ENCODE data around the gene SLMAP.

The SLMAP gene

GRCh38 chr3:57889807-57890206 is 133.7 kb downstream of the SLMAP start:
- TF ChIP-seq, protein P1, sequence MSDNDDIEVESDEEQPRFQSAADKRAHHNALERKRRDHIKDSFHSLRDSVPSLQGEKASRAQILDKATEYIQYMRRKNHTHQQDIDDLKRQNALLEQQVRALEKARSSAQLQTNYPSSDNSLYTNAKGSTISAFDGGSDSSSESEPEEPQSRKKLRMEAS (IDR thresholded peaks at IDR 0.05): no peak
- TF ChIP-seq FOXM1 (IDR thresholded peaks at IDR 0.05; ENCODE audit: borderline replicate concordance, low read depth) (no peak), REST (IDR thresholded peaks at IDR 0.05; ENCODE audit: low read depth) (no peak)

DNA sequence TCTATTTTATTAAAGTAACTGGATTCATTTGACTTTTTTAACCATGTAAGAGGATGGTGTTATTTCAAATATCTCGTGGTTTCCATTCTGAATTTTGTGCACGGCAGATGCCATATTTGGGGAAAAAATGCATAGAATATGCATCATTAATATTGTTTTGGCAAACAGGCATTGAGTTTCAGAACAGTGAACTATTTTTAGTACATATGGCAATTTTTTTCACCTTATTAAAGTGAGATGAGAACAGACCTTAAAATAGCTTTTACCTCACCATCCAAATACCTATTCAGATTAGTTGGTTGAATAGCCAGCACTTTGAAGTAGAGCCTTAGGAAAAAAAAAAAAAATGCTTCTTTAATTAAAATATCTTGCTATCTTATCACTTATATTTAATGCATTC is 134.8 kb downstream of the SLMAP start:
- no peak for TF ChIP-seq CREB1 (IDR thresholded peaks at IDR 0.05; ENCODE audit: low read depth)
- no peak for TF ChIP-seq NFIC (IDR thresholded peaks at IDR 0.05)
- TF ChIP-seq CEBPB (IDR thresholded peaks at IDR 0.05): no peak
- no peak for TF ChIP-seq ZBTB7A (IDR thresholded peaks at IDR 0.05; ENCODE audit: low read depth)

GRCh38 chr3:57892423-57892822 is 136.3 kb downstream of the SLMAP start:
- TF ChIP-seq FOXM1 (IDR thresholded peaks at IDR 0.05; ENCODE audit: borderline replicate concordance, low read depth): no peak
- no peak for TF ChIP-seq EGR1 (IDR thresholded peaks at IDR 0.05)
- no peak for TF ChIP-seq YY1 (IDR thresholded peaks at IDR 0.05; ENCODE audit: low read depth)
- no peak for TF ChIP-seq CREB1 (IDR thresholded peaks at IDR 0.05; ENCODE audit: low read depth)
- TF ChIP-seq EP300 (IDR thresholded peaks at IDR 0.05; ENCODE audit: borderline replicate concordance): no peak
- TF ChIP-seq REST (IDR thresholded peaks at IDR 0.05; ENCODE audit: low read depth): no peak
- TF ChIP-seq RAD21 (IDR thresholded peaks at IDR 0.05; ENCODE audit: low read depth): no peak
- no peak for TF ChIP-seq ZBTB7A (IDR thresholded peaks at IDR 0.05; ENCODE audit: low read depth)
- TF ChIP-seq, protein P1 (IDR thresholded peaks at IDR 0.05): no peak
- TF ChIP-seq CEBPB (IDR thresholded peaks at IDR 0.05): no peak
- TF ChIP-seq TAF1 (IDR thresholded peaks at IDR 0.05; ENCODE audit: low read depth): no peak
- TF ChIP-seq TEAD4 (IDR thresholded peaks at IDR 0.05): no peak
- no peak for TF ChIP-seq TCF12 (IDR thresholded peaks at IDR 0.05; ENCODE audit: low read depth)
- TF ChIP-seq, protein P2, sequence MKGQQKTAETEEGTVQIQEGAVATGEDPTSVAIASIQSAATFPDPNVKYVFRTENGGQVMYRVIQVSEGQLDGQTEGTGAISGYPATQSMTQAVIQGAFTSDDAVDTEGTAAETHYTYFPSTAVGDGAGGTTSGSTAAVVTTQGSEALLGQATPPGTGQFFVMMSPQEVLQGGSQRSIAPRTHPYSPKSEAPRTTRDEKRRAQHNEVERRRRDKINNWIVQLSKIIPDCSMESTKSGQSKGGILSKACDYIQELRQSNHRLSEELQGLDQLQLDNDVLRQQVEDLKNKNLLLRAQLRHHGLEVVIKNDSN (IDR thresholded peaks at IDR 0.05): no peak
- no peak for TF ChIP-seq NFIC (IDR thresholded peaks at IDR 0.05)

GRCh38 chr3:57893156-57893555 is 137.0 kb downstream of the SLMAP start:
- TF ChIP-seq NFIC (IDR thresholded peaks at IDR 0.05) (no peak), EGR1 (IDR thresholded peaks at IDR 0.05) (no peak), EP300 (IDR thresholded peaks at IDR 0.05; ENCODE audit: borderline replicate concordance) (no peak), CEBPB (IDR thresholded peaks at IDR 0.05) (no peak), FOXM1 (IDR thresholded peaks at IDR 0.05; ENCODE audit: borderline replicate concordance, low read depth) (no peak), ZBTB7A (IDR thresholded peaks at IDR 0.05; ENCODE audit: low read depth) (no peak), RAD21 (IDR thresholded peaks at IDR 0.05; ENCODE audit: low read depth) (no peak)

DNA sequence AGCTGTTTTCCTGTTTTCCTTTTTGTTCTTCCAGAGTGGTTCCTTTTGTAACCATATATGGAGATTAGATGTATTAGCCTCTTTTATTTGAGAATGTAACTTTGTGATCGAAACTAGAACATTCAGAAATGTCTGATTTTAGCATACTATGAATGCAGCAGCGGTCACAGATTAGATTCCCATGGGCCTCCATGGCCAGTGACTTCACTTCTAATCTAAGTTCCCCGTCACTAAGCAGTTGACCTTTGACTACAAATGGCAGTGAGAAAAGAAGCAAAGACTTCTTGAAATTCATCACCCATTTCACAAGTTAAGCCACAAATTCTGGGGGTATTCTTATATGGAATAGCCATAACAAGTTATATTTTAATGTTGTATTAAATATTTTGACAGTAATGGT is 137.6 kb downstream of the SLMAP start:
- TF ChIP-seq, protein P1 (IDR thresholded peaks at IDR 0.05): no peak
- TF ChIP-seq EGR1 (IDR thresholded peaks at IDR 0.05) (no peak), TEAD4 (IDR thresholded peaks at IDR 0.05) (no peak), FOXM1 (IDR thresholded peaks at IDR 0.05; ENCODE audit: borderline replicate concordance, low read depth) (no peak), NFIC (IDR thresholded peaks at IDR 0.05) (no peak), REST (IDR thresholded peaks at IDR 0.05; ENCODE audit: low read depth) (no peak), TCF12 (IDR thresholded peaks at IDR 0.05; ENCODE audit: low read depth) (no peak)

DNA sequence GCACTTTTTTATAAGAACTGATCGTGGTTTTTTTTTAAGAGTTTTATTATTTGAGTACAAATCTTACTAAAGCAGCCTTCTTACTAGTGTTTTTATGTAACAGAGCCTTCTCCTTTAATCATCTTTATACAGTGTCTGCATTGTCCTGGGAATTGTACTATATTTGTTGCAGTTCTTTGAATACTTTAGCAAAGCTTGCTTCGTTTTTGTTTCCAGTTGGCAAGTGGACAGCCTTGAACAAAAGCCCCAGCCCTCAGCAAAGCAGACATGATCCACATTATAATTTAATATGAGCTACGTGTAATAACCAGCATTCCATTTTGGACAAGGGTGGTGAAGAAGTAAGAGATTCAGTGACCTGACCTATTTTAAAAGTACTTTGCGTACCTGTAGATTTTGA is 139.9 kb downstream of the SLMAP start:
- no peak for TF ChIP-seq FOXM1 (IDR thresholded peaks at IDR 0.05; ENCODE audit: borderline replicate concordance, low read depth)
- TF ChIP-seq EGR1 (IDR thresholded peaks at IDR 0.05): no peak
- no peak for TF ChIP-seq YY1 (IDR thresholded peaks at IDR 0.05; ENCODE audit: low read depth)
- TF ChIP-seq EP300 (IDR thresholded peaks at IDR 0.05; ENCODE audit: borderline replicate concordance): no peak
- TF ChIP-seq REST (IDR thresholded peaks at IDR 0.05; ENCODE audit: low read depth): no peak
